Heart left ventricle (tissue), 16 donors: Measurements from ENCODE around the gene NKTR. TPM values are rescaled to one million over a fixed set of nuclear protein-coding genes. Genes with fewer than 3 reads are reported as not detected.

ENCODE experiments used
- ATAC-seq, 4 donors: fragments of 200-7000 bp; cut with Tn5 transposase; one replicate each; pipeline ENCODE4 v1.9.1; 2020 to 2022; ENCODE audit warnings: moderate library complexity in 4 of 4, mild to moderate bottlenecking in 3 of 4, moderate number of reproducible peaks in 1 of 4
- DNase-seq, 5 donors: peaks; one replicate each; pipeline ENCODE4 v3.0.0-alpha.2; 2020
- H3K27ac ChIP-seq, 12 donors: fragments of 200-600 bp; sonication (generic) in 4 of 12; one replicate each; pipeline versions ENCODE4 v1.5.0 to v1.8.0; 2016 to 2022; ENCODE audit warnings: mild to moderate bottlenecking in 2 of 12
- H3K27me3 ChIP-seq, 9 donors: fragments of 200-600 bp; sonication (generic) in 2 of 9; one replicate each; pipeline versions ENCODE4 v1.5.1 to v1.8.0; 2016 to 2022; ENCODE audit warnings: mild to moderate bottlenecking in 3 of 9
- H3K36me3 ChIP-seq, 9 donors: fragments of 200-600 bp; sonication (generic) in 2 of 9; one replicate each; pipeline versions ENCODE4 v1.5.0 to v1.8.0; 2018 to 2022; ENCODE audit warnings: mild to moderate bottlenecking in 2 of 9
- H3K4me1 ChIP-seq, 12 donors: fragments of 200-600 bp; sonication (generic) in 4 of 12; one replicate each; pipeline versions ENCODE4 v1.5.0 to v1.8.0; 2016 to 2022; ENCODE audit warnings: mild to moderate bottlenecking in 3 of 12
- H3K4me3 ChIP-seq, 12 donors: fragments of 200-600 bp; sonication (generic) in 4 of 12; one replicate each; pipeline versions ENCODE4 v1.5.0 to v1.8.0; 2017 to 2022; ENCODE audit warnings: mild to moderate bottlenecking in 9 of 12, moderate library complexity in 4 of 12
- H3K9me3 ChIP-seq, 12 donors: fragments of 200-600 bp; sonication (generic) in 4 of 12; one replicate each; pipeline versions ENCODE4 v1.5.0 to v1.8.0; 2016 to 2022; ENCODE audit warnings: mild to moderate bottlenecking in 1 of 12
- POLR2A ChIP-seq, 2 donors: fragments of 450-650 bp; IDR thresholded peaks; one replicate each; pipeline ENCODE4 v1.6.1; 2017; ENCODE audit warnings: antibody characterized with exemption in 2 of 2, mild to moderate bottlenecking in 2 of 2, moderate library complexity in 2 of 2
- WGBS, 4 donors: extraction: QIAGEN DNeasy Blood & Tissue Kit in 2 of 4; methylation state at CpG; one replicate each; pipeline versions ENCODE4 v1.1.5 to v1.1.7; 2013 to 2018; 5-methylcytosine and 5-hydroxymethylcytosine counted together
- intact Hi-C, 10 donors: fragments of 100-400 bp; cut with DNase I; formaldehyde crosslinking; loops; one replicate each; pipeline versions ENCODE4 v1.11.1 to v1.14.2; 2022
- polyA plus RNA-seq, 2 donors: library from polyadenylated mRNA; stranded (reverse); fragments of 200-250 nt; gene quantifications; one replicate each; pipeline ENCODE4 v1.2.3, GENCODE V29; 2013
- total RNA-seq, 9 donors: library from RNA; depleted of rRNA in 2 of 9; stranded (reverse); fragments of >200 nt in 2 of 9; fragmentation: NEBNext Ultra II Directional in 3 of 9; extraction: Animal tissue kit (Norgen Biotek cat#: 25700) in 3 of 9; gene quantifications; one replicate each; pipeline versions ENCODE4 v1.1.0 to v1.2.4, GENCODE V29; 2016 to 2023
- TF ChIP-seq, protein P1 (sequence below), 12 donors: fragments of 200-600 bp; sonication (generic) in 4 of 12; IDR thresholded peaks; one replicate each; pipeline versions ENCODE4 v1.5.0 to v1.8.0; 2018 to 2022; ENCODE audit warnings: antibody characterized with exemption in 12 of 12, mild to moderate bottlenecking in 5 of 12
- donor health status: ischemic (EF 13 %, LVEDD 7.1; RV severe dilation, severe dysfunction).
- donor health status: healthy with polysubstance abuse.
- donor health status: DM: no; HTN: yes; CAD: no.
- donor health status: DM: no; HTN: no; CAD: no.
- donor health status: ischemic (EF 25% LVEDD 6.9; RV normal size, moderate dysfunction).
- donor health status: ischemic (EF 25% LVEDD 5.7; RV mildly dilated, moderate dysfunction).
- donor health status: healthy.
- donor health status: DM: yes; HTN: yes; CAD: no.
- donor health status: ischemic (EF 35%, LVEDD 5.7; RV mildly dilated, moderate dysfunction).
- donor health status: nonischemic (EF 11% LVEDD 7.7; RV severe dilation, severe dysfunction).
- donor health status: DM: yes; HTN: yes; CAD: no.
- donor health status: PGD.
- donor health status: ischemic (EF 29% LVEDD 5.4; RV normal size, mild dysfunction).
- donor health status: nonischemic (EF 23%, LVEDD 6.1; RV moderate dilation, normal function).

NKTR gene
- total and polyA plus RNA-seq, 11 donors: 10.7 to 40.6 (median 20.9) TPM

DNA sequence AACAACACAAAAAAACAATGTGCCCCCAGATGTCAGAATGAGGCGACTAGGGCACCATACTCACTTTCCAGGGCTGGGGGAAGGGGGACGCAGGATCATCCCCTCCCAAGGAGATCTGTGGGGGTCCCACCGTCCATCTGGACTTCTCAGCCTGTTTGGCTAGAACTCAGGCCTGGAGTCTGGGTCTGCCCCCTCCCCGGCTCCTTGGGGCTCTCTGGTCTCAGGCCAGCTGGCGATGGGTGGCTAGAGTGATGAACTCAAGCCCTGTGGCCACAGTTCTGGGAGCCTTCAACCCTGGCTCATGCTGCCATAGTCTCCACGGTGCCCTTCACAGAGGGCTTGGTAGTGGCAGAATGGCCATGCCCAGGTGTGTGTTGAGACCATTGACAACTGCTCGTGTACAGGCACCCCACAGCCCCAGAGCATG, 66.6 kb downstream of the NKTR start:
- H3K27me3 ChIP-seq: no peaks in the 10 kb centered on the region
- peaks cover 0 to 40% (median 26%) of the 10 kb centered on the region in 12 donors for H3K4me1 ChIP-seq
- TF ChIP-seq, protein P1, sequence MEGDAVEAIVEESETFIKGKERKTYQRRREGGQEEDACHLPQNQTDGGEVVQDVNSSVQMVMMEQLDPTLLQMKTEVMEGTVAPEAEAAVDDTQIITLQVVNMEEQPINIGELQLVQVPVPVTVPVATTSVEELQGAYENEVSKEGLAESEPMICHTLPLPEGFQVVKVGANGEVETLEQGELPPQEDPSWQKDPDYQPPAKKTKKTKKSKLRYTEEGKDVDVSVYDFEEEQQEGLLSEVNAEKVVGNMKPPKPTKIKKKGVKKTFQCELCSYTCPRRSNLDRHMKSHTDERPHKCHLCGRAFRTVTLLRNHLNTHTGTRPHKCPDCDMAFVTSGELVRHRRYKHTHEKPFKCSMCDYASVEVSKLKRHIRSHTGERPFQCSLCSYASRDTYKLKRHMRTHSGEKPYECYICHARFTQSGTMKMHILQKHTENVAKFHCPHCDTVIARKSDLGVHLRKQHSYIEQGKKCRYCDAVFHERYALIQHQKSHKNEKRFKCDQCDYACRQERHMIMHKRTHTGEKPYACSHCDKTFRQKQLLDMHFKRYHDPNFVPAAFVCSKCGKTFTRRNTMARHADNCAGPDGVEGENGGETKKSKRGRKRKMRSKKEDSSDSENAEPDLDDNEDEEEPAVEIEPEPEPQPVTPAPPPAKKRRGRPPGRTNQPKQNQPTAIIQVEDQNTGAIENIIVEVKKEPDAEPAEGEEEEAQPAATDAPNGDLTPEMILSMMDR (IDR thresholded peaks at IDR 0.05): no peak
- no peak for TF ChIP-seq POLR2A (IDR thresholded peaks at IDR 0.05)
- no peaks in the 10 kb centered on the region for H3K9me3 ChIP-seq
- H3K36me3 ChIP-seq: peaks cover 0 to 5% (median 0%) of the 10 kb centered on the region in 9 donors
- H3K27ac ChIP-seq: peak overlapping the region in 11 of 12 donors; percentile 12 to 86 (median 75)
- ATAC-seq (peak in 3 of 4 donors; percentile 5 to 19 (median 10)), DNase-seq (peak in 2 of 5 donors; percentile 13 to 47)
- WGBS, 4 donors: 55 to 72% (median 62%) methylated on average over 4 to 7 of the region's 7 CpGs
- intact Hi-C loops: loop anchor here in 1 of 10 donors (5.0 kb wide), 1 partner anchor 75 kb away; no protein-coding TSS in a partner anchor
- H3K4me3 ChIP-seq: no peak overlapping the region

DNA sequence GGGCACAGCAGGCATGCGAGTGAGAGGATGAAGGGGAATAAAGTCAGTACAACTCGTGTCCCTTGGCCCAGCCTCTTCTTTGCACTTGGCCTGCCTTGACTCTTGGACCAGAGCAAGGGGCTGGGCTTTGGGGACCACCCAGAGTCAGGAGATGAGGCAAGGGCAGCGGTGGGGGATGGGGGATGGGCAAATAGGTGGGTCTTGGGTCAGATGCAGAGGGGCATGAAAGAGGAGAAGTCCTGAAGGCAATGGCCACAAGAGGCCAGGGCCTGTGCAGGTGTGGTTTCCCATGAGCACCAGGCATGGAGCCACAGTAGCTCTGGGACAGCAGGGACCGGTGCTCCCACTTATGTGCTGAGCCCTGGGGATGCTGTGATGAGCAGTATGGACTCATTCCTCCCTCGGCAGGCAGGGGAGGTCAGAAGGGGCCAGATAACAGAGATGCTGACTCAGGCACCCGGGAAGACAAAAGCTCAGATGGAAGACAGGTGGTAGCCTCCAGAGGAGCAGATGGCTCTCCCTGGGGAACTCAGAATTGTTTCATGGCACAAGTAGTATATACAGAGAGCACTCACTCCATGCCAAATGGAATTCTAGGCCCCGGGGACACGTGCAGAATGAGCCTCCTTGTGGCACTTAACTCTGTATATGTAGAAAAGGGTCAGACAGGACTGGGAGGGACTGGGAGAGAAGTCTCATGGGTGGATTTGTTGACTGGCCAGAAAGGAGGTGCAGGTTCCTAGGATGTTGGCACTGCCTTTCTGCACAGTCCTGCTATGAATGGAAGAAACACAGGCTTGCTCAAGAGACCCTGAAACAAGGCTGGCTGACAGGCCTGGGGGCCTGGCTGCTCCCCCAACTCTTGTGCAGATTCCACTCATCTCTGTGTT, 67.3 kb downstream of the NKTR start:
- TF ChIP-seq POLR2A (IDR thresholded peaks at IDR 0.05): no peak
- TF ChIP-seq, protein P1 (IDR thresholded peaks at IDR 0.05): no peak
- no peaks in the 10 kb centered on the region for H3K9me3 ChIP-seq
- H3K27me3 ChIP-seq: no peaks in the 10 kb centered on the region
- H3K27ac ChIP-seq: peak overlapping the region in 7 of 12 donors; percentile 31 to 86 (median 75)
- 45 to 51% (median 51%) methylated on average over 8 of the region's 8 CpGs for WGBS, 4 donors
- H3K36me3 ChIP-seq: peaks cover 0 to 4% (median 0%) of the 10 kb centered on the region in 9 donors
- intact Hi-C loops: loop anchor here in 1 of 10 donors (5.0 kb wide), 1 partner anchor 75 kb away; no protein-coding TSS in a partner anchor
- DNase-seq (peak in 1 of 5 donors; percentile 37), ATAC-seq (peak in 3 of 4 donors; percentile 1 to 14 (median 5))
- peaks cover 0 to 40% (median 26%) of the 10 kb centered on the region in 12 donors for H3K4me1 ChIP-seq
- H3K4me3 ChIP-seq: no peak overlapping the region

DNA sequence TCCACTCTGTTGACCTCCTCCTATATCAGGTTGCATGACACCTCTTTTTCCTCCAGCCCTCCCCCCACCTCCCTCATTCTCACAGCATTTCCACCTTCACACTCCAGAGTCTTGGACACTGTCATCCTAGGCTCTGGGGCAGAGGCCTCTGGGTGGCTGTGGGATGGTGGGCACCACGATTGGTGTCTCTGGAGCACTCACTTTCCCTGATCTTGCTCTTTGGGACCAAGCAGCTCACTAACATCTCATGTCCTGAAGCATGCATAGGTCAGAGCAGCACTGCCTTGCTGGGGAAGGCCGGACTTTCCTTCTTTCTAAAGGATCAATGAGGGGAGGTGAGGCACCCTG, 67.9 kb downstream of the NKTR start:
- peaks cover 0 to 40% (median 26%) of the 10 kb centered on the region in 12 donors for H3K4me1 ChIP-seq
- H3K4me3 ChIP-seq: no peak overlapping the region
- WGBS, 4 donors: 86 to 94% (median 93%) methylated on average over 2 of the region's 2 CpGs
- ATAC-seq (no peak), DNase-seq (peak in 1 of 5 donors; percentile 21)
- H3K9me3 ChIP-seq: no peaks in the 10 kb centered on the region
- H3K27me3 ChIP-seq: no peaks in the 10 kb centered on the region
- peaks cover 0 to 4% (median 0%) of the 10 kb centered on the region in 9 donors for H3K36me3 ChIP-seq
- H3K27ac ChIP-seq: no peak overlapping the region
- intact Hi-C loops: loop anchor here in 1 of 10 donors (5.0 kb wide), 1 partner anchor 74 kb away; no protein-coding TSS in a partner anchor
- TF ChIP-seq POLR2A (IDR thresholded peaks at IDR 0.05): no peak
- TF ChIP-seq, protein P1 (IDR thresholded peaks at IDR 0.05): no peak

DNA sequence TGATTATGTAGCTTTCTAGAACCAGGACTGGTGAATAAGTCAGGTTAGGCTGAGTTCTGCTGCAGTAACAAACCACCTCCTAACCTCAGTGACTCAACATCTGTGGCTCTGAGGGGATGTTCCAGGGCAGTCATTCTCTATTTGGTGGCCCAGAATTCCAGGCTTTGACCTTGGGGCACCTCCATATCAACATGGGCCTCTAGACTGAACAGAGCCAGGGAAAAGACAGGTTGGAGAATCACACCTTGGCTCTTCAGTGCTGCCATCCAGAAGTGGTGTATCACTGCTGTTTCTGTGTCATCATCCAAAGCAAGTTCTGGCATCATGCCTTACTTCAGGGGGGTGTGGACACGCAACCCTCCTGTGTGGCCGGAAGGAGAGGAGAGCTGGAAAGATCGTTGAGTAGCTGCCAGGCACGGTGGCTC, 68.3 kb downstream of the NKTR start:
- peak in 1 of 5 donors; percentile 45 for DNase-seq

More for the DNA sequence above, 68.3 kb downstream of the NKTR start:
- Histone ChIP-seq H3K27ac (no peak overlapping the region), H3K4me3 (no peak overlapping the region), H3K4me1 (peaks cover 0 to 40% (median 26%) of the 10 kb centered on the region in 12 donors), H3K9me3 (no peaks in the 10 kb centered on the region), H3K27me3 (no peaks in the 10 kb centered on the region), H3K36me3 (peaks cover 0 to 3% (median 0%) of the 10 kb centered on the region in 9 donors)
- TF ChIP-seq, protein P1 (IDR thresholded peaks at IDR 0.05): no peak
- no peak for TF ChIP-seq POLR2A (IDR thresholded peaks at IDR 0.05)
- WGBS, 4 donors: 52 to 66% (median 60%) methylated on average over 4 of the region's 4 CpGs
- intact Hi-C loops: loop anchor here in 1 of 10 donors (5.0 kb wide), 1 partner anchor 73 kb away; no protein-coding TSS in a partner anchor
- no peak for ATAC-seq
